Mesenchymal stem cell (in vitro differentiated cells and primary cell): ENCODE measurements around the gene SMTNL1.

ENCODE experiments used
- DNase-seq: peaks from one replicate; pipeline ENCODE4 v3.0.0-alpha.2; 2013
- H2AFZ ChIP-seq: one replicate; pipeline ENCODE4 v1.6.1; 2013; ENCODE audit warnings: low read depth, mild to moderate bottlenecking, control low read depth, inconsistent platforms, low read length, moderate library complexity
- H2AK5ac ChIP-seq: 2 replicates; pipeline ENCODE4 v1.6.1; 2013; ENCODE audit warnings: low read length, moderate library complexity, mild to moderate bottlenecking, inconsistent platforms; ENCODE audit not compliant: severe bottlenecking
- H2BK120ac ChIP-seq: one replicate; pipeline ENCODE4 v1.6.1; 2013; ENCODE audit warnings: low read depth, mild to moderate bottlenecking, inconsistent platforms, low read length, moderate library complexity
- H2BK12ac ChIP-seq, 2 experiments: one replicate each; pipeline ENCODE4 v1.6.1; 2013; ENCODE audit warnings: inconsistent platforms in 2 of 2, low read length in 2 of 2, mild to moderate bottlenecking in 2 of 2, moderate library complexity in 2 of 2, control low read depth in 1 of 2
- H2BK15ac ChIP-seq: one replicate; pipeline ENCODE4 v1.6.1; 2013; ENCODE audit warnings: mild to moderate bottlenecking, low read depth, inconsistent platforms; ENCODE audit not compliant: poor library complexity, severe bottlenecking
- H2BK5ac ChIP-seq: 2 replicates; pipeline ENCODE4 v1.6.1; 2013; ENCODE audit warnings: low read depth, mild to moderate bottlenecking, low read length, control low read depth, inconsistent platforms; ENCODE audit not compliant: poor library complexity, severe bottlenecking
- H3K14ac ChIP-seq, 2 experiments: one replicate each; pipeline ENCODE4 v1.6.1; 2013; ENCODE audit warnings: inconsistent platforms in 2 of 2, low read length in 2 of 2, control low read depth in 1 of 2, mild to moderate bottlenecking in 1 of 2, moderate library complexity in 1 of 2
- H3K18ac ChIP-seq, 2 experiments: one replicate each; pipeline ENCODE4 v1.6.1; 2013; ENCODE audit warnings: inconsistent platforms in 2 of 2, low read length in 2 of 2, control low read depth in 1 of 2, low read depth in 1 of 2, mild to moderate bottlenecking in 1 of 2
- H3K23ac ChIP-seq, 2 experiments: one replicate each; pipeline ENCODE4 v1.6.1; 2013; ENCODE audit warnings: inconsistent platforms in 2 of 2, low read length in 2 of 2, mild to moderate bottlenecking in 2 of 2, moderate library complexity in 2 of 2, control low read depth in 1 of 2
- H3K27ac ChIP-seq: 2 replicates; pipeline ENCODE4 v1.5.1; 2013; ENCODE audit warnings: mild to moderate bottlenecking, moderate library complexity, low read length, control low read depth, inconsistent platforms; ENCODE audit not compliant: poor library complexity, severe bottlenecking
- H3K27me3 ChIP-seq, 2 experiments: 2 replicates each; pipeline versions ENCODE4 v1.6.1 to v1.7.0; 2013; ENCODE audit warnings: low read length in 2 of 2, mild to moderate bottlenecking in 2 of 2, moderate library complexity in 2 of 2, control low read depth in 1 of 2, inconsistent platforms in 1 of 2; ENCODE audit not compliant: control insufficient read depth in 1 of 2, insufficient read depth in 1 of 2
- H3K36me3 ChIP-seq, 2 experiments: 2 replicates each; pipeline versions ENCODE4 v1.6.1 to v1.7.0; 2013; ENCODE audit warnings: low read length in 2 of 2, control low read depth in 1 of 2, inconsistent platforms in 1 of 2, low read depth in 1 of 2, mild to moderate bottlenecking in 1 of 2; ENCODE audit not compliant: insufficient read depth in 2 of 2, control insufficient read depth in 1 of 2
- H3K4ac ChIP-seq, 2 experiments: one replicate each; pipeline ENCODE4 v1.6.1; 2013; ENCODE audit warnings: inconsistent platforms in 2 of 2, low read length in 2 of 2, mild to moderate bottlenecking in 2 of 2, moderate library complexity in 2 of 2, control low read depth in 1 of 2, low read depth in 1 of 2
- H3K4me1 ChIP-seq: 2 replicates; pipeline ENCODE4 v1.6.1; 2013; ENCODE audit warnings: low read depth, low read length, control low read depth; ENCODE audit not compliant: control insufficient read depth, insufficient read depth
- H3K4me2 ChIP-seq: 2 replicates; pipeline ENCODE4 v1.6.1; 2013; ENCODE audit warnings: low read length, mild to moderate bottlenecking, inconsistent platforms; ENCODE audit not compliant: poor library complexity, severe bottlenecking
- H3K4me3 ChIP-seq, 2 experiments: 2 replicates each; pipeline versions ENCODE4 v1.5.1 to v1.7.0; 2013; ENCODE audit warnings: low read length in 2 of 2, mild to moderate bottlenecking in 2 of 2, control low read depth in 1 of 2, low read depth in 1 of 2; ENCODE audit not compliant: insufficient read depth in 1 of 2
- H3K79me1 ChIP-seq: replicated peaks from 2 replicates; pipeline ENCODE4 v1.6.1; 2013; ENCODE audit warnings: mild to moderate bottlenecking, control low read depth, low read length, inconsistent platforms; ENCODE audit not compliant: poor library complexity, severe bottlenecking
- H3K9ac ChIP-seq: 2 replicates; pipeline ENCODE4 v1.7.0; 2013; ENCODE audit warnings: mild to moderate bottlenecking, low read length, moderate library complexity
- H3K9me3 ChIP-seq: 2 replicates; pipeline ENCODE4 v1.7.0; 2013; ENCODE audit warnings: mild to moderate bottlenecking, low read length; ENCODE audit not compliant: control insufficient read depth
- H4K8ac ChIP-seq: one replicate; pipeline ENCODE4 v1.6.1; 2013; ENCODE audit warnings: inconsistent platforms, mild to moderate bottlenecking, low read length, moderate library complexity
- H4K91ac ChIP-seq: one replicate; pipeline ENCODE4 v1.6.1; 2013; ENCODE audit warnings: mild to moderate bottlenecking, low read length, inconsistent platforms
- WGBS: methylation state at CpG from one replicate; pipeline ENCODE4 v1.1.7; 2013; ENCODE audit warnings: mixed read lengths; 5-methylcytosine and 5-hydroxymethylcytosine counted together

SMTNL1 gene

DNA sequence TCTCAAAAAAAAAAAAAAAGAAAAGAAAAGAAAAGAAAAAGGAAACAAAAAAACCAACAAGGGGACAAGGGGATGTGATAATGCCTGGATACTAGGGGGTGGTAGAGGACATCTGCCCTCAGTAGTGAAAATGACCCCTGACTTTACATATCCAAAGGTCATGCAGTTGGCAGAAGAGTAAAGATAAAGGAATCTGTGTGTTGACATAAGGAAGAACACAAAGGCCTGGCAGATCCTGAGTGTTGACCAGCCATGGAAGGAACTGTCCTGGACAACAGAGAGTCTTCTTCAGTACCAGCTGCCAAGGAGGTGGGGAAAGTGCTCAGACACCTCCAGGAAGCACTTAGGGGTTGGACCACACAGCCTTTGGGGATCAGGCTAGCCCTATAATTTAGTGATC is 34.5 kb upstream of the SMTNL1 start:
- Histone ChIP-seq H3K23ac (no peak overlapping the region), H3K36me3 (peaks cover 0 to 20% of the 10 kb centered on the region in 2 experiments), H3K14ac (no peak overlapping the region), H2BK120ac (no peak overlapping the region), H3K18ac (no peak overlapping the region), H3K79me1 (peaks cover 2% of the 10 kb centered on the region), H2AFZ (no peak overlapping the region), H3K4ac (no peak overlapping the region), H2BK5ac (no peak overlapping the region), H2BK12ac (no peak overlapping the region), H3K9me3 (no peaks in the 10 kb centered on the region), H3K27me3 (no peaks in the 10 kb centered on the region), H3K27ac (no peak overlapping the region), H4K91ac (no peak overlapping the region), H3K4me1 (peaks cover 5% of the 10 kb centered on the region), H3K4me3 (no peak overlapping the region), H2BK15ac (no peak overlapping the region), H3K9ac (no peak overlapping the region), H3K4me2 (no peak overlapping the region), H4K8ac (no peak overlapping the region), H2AK5ac (no peak overlapping the region)
- DNase-seq = no peak

DNA sequence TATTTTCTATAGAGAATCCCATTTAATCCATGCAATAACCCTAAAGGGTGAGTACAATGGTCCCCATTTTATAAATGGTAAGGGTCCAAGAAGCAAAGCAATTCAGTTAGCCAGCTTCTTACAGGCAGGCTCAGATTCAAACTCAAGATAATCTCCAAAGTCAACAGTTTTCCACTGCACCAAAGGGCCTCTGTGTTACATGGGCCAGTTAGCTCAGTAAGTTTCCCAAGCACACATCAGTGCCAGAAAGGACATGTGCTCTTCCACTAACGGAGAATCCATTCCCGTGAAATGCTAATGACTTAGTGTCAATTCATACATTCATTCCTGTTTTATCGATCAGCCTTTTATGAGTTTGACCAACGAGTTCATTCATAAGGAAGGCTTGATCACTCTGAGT is 32.9 kb upstream of the SMTNL1 start:
- H3K4me1 ChIP-seq = peaks cover 2% of the 10 kb centered on the region
- no peak overlapping the region for H3K9ac ChIP-seq
- no peaks in the 10 kb centered on the region for H3K27me3 ChIP-seq
- no peak overlapping the region for H3K23ac ChIP-seq
- no peak overlapping the region for H4K8ac ChIP-seq
- no peak overlapping the region for H3K4me2 ChIP-seq
- no peaks in the 10 kb centered on the region for H3K9me3 ChIP-seq
- no peak overlapping the region for H3K4me3 ChIP-seq
- H3K14ac ChIP-seq = no peak overlapping the region
- H2BK120ac ChIP-seq = no peak overlapping the region
- H2BK15ac ChIP-seq = no peak overlapping the region
- peaks cover 0 to 15% of the 10 kb centered on the region in 2 experiments for H3K36me3 ChIP-seq
- no peak for DNase-seq
- no peak overlapping the region for H2AFZ ChIP-seq
- H2BK12ac ChIP-seq = no peak overlapping the region
- no peak overlapping the region for H3K4ac ChIP-seq
- no peak overlapping the region for H3K27ac ChIP-seq
- H3K18ac ChIP-seq = no peak overlapping the region
- no peaks in the 10 kb centered on the region for H3K79me1 ChIP-seq
- no peak overlapping the region for H2AK5ac ChIP-seq
- WGBS = 92% methylated on average over 4 of the region's 4 CpGs
- H2BK5ac ChIP-seq = no peak overlapping the region
- no peak overlapping the region for H4K91ac ChIP-seq

DNA sequence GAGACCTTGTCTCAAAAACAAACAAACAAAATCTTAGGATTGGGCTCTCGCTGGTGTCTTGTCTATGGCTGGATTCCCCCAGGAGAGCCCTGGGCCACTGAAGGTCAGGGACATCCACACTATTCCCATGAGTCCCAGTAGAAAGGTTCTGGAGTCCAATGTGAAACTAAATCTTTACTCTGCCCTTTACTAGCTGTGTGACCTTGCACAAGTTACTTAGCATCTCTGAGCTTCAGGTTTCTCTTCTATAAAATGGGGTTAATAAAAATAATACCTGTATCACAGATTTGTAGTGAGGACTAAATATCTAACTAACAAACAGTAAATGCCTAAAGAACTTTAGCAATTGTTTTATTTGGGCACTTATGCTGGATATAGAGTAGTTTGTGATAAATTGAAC is 30.9 kb upstream of the SMTNL1 start:
- Histone ChIP-seq H3K4me3 (no peak overlapping the region), H3K18ac (no peak overlapping the region), H2AK5ac (no peak overlapping the region), H3K23ac (no peak overlapping the region), H3K9me3 (no peaks in the 10 kb centered on the region), H4K91ac (no peak overlapping the region), H3K4me2 (no peak overlapping the region), H3K4me1 (no peaks in the 10 kb centered on the region), H3K27me3 (no peaks in the 10 kb centered on the region), H3K79me1 (no peaks in the 10 kb centered on the region), H2AFZ (no peak overlapping the region), H3K36me3 (peaks cover 0 to 10% of the 10 kb centered on the region in 2 experiments), H2BK5ac (no peak overlapping the region), H3K27ac (no peak overlapping the region), H4K8ac (no peak overlapping the region), H3K4ac (no peak overlapping the region), H2BK120ac (no peak overlapping the region), H3K14ac (no peak overlapping the region), H3K9ac (no peak overlapping the region), H2BK15ac (no peak overlapping the region), H2BK12ac (no peak overlapping the region)
- 90% methylated on average over 1 of the region's 1 CpG for WGBS
- no peak for DNase-seq

DNA sequence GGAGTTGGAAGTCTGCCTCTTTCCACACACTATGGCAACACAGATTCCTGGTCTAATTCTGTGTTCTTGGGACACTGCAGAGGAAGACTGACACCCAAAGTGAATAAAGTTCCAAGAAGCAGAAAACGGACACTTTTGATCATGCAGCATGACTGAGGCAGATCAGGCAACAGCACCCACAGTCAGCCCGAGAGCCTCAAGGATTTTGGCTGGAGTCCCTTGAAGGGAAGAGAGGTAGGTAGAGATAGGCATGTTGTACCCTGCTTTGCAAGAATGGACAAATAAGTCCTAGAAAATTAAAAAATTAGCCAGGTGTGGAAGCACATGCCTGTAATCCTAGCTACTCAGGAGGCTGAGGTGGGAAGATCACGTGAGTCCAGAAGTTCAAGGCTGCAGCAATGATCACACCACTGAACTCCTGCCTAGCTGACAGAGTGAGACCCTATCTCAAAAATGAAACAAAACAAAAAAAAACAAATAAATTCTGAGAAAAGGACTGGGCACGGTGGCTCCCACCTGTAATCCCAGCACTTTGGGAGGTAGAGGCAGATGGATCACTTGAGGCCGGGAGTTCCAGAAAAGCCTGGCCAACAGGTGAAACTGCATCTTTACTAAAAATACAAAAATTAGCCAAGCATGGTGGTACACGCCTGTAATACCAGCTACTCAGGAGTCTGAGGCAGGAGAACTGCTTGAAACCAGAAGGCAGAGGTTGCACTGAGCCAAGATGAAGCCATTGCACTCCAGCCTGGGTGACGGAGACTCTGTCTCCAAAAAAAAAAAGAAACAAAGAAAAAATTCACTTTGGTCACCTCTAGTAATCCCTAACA is 28.8 kb upstream of the SMTNL1 start:
- H2AFZ ChIP-seq = no peak overlapping the region
- no peak overlapping the region for H2BK120ac ChIP-seq
- no peaks in the 10 kb centered on the region for H3K79me1 ChIP-seq
- no peak overlapping the region for H2BK15ac ChIP-seq
- H3K23ac ChIP-seq = no peak overlapping the region
- no peak for DNase-seq
- H3K27ac ChIP-seq = no peak overlapping the region
- H2BK5ac ChIP-seq = no peak overlapping the region
- H3K9ac ChIP-seq = no peak overlapping the region
- no peak overlapping the region for H4K91ac ChIP-seq
- H2BK12ac ChIP-seq = no peak overlapping the region
- no peak overlapping the region for H3K4me3 ChIP-seq
- H3K36me3 ChIP-seq = peaks cover 0 to 10% of the 10 kb centered on the region in 2 experiments
- no peaks in the 10 kb centered on the region for H3K27me3 ChIP-seq
- H3K18ac ChIP-seq = no peak overlapping the region
- H4K8ac ChIP-seq = no peak overlapping the region
- H3K14ac ChIP-seq = no peak overlapping the region
- H2AK5ac ChIP-seq = no peak overlapping the region
- H3K9me3 ChIP-seq = no peaks in the 10 kb centered on the region
- no peak overlapping the region for H3K4ac ChIP-seq
- no peak overlapping the region for H3K4me2 ChIP-seq
- no peaks in the 10 kb centered on the region for H3K4me1 ChIP-seq
- WGBS = 93% methylated on average over 7 of the region's 7 CpGs
